HG03066 (cell line): ENCODE measurements around the gene NEU1.
"Not testable (repeated sequence)": the region's sequence is repeated elsewhere in the genome, so short reads cannot be mapped to it uniquely, and the experiment has no call there.

ENCODE experiments used
- ATAC-seq: cut with Tn5 transposase; IDR thresholded peaks from one replicate; pipeline ENCODE4 v1.9.1; 2021; ENCODE audit warnings: low read depth; ENCODE audit not compliant: unreplicated experiment

The NEU1 gene

GRCh38 chr6:31847276-31847978 lies 15.2 kb downstream of the NEU1 start:
- ATAC-seq = no peak

- no peak for ATAC-seq
Observed at GRCh38 chr6:31844507-31844906, 18.1 kb downstream of the NEU1 start.

- no peak for ATAC-seq
Observed at GRCh38 chr6:31842053-31842452, 20.6 kb downstream of the NEU1 start.

GRCh38 chr6:31839779-31840126 lies 22.9 kb downstream of the NEU1 start:
- not testable (repeated sequence) for ATAC-seq

GRCh38 chr6:31838968-31839367 lies 23.7 kb downstream of the NEU1 start:
- no peak for ATAC-seq

- not testable (repeated sequence) for ATAC-seq
Observed at GRCh38 chr6:31838114-31838553, 24.5 kb downstream of the NEU1 start.

- ATAC-seq = no peak
Observed at GRCh38 chr6:31837369-31838113, 25.1 kb downstream of the NEU1 start.

GRCh38 chr6:31836474-31837368 lies 25.9 kb downstream of the NEU1 start:
- no peak for ATAC-seq

- ATAC-seq = no peak
Observed at GRCh38 chr6:31836047-31836473, 26.6 kb downstream of the NEU1 start.

- no peak for ATAC-seq
Observed at GRCh38 chr6:31834367-31835250, 28.0 kb downstream of the NEU1 start.

GRCh38 chr6:31831350-31832215 lies 31.0 kb downstream of the NEU1 start:
- ATAC-seq = no peak

- ATAC-seq = no peak
Observed at GRCh38 chr6:31830886-31831335, 31.7 kb downstream of the NEU1 start.

GRCh38 chr6:31829633-31830283 lies 32.9 kb downstream of the NEU1 start:
- ATAC-seq = no peak

- ATAC-seq = peak; percentile 49
Observed at GRCh38 chr6:31827286-31828079, 35.1 kb downstream of the NEU1 start, which contains the start of gene HSPA1B. Gene HSPA1B, plus strand, starts transcription at chr6:31827738. Its CDS starts 213 bp downstream, at chr6:31827951.

GRCh38 chr6:31826793-31827285 lies 35.8 kb downstream of the NEU1 start:
- no peak for ATAC-seq

- ATAC-seq = no peak
Observed at GRCh38 chr6:31825553-31825952, 37.1 kb downstream of the NEU1 start.

GRCh38 chr6:31823592-31824196 lies 38.9 kb downstream of the NEU1 start:
- not testable (repeated sequence) for ATAC-seq
